Measurements from ENCODE around the gene TREM2. TPM values are rescaled to one million over a fixed set of nuclear protein-coding genes. Genes with fewer than 3 reads are reported as not detected.
A peak's percentile ranks its signal among the peaks of the same experiment; 100 is the strongest.

The TREM2 gene
- total and polyA plus RNA-seq, 2 experiments from 2014 or later, result not detected

GRCh38 chr6:41132254-41132653 is 30.7 kb downstream of the TREM2 start:
- TF ChIP-seq EZH2phosphoT487 (IDR thresholded peaks at IDR 0.05; ENCODE audit: insufficient read depth, low read depth), result no peak
- H4K20me1 ChIP-seq (ENCODE audit: insufficient read depth), result no peaks in the 10 kb centered on the region

GRCh38 chr6:41125282-41125681 is 37.6 kb downstream of the TREM2 start:
- Histone ChIP-seq H3F3A (ENCODE audit: insufficient read depth) (no peaks in the 10 kb centered on the region), H3K9me2 (ENCODE audit: insufficient read depth) (no peaks in the 10 kb centered on the region), H3K4me3 (no peak overlapping the region), H3K27ac (no peak overlapping the region), H3K9me3 (ENCODE audit: low read depth) (no peaks in the 10 kb centered on the region), H3K4me2 (ENCODE audit: unreplicated experiment) (no peak overlapping the region), H3K4me1 (ENCODE audit: insufficient read depth) (no peaks in the 10 kb centered on the region), H3K9ac (no peak overlapping the region), H3K27me3 (replicated peaks; ENCODE audit: insufficient read depth) (no peaks in the 10 kb centered on the region), H3K36me3 (ENCODE audit: low read depth) (no peaks in the 10 kb centered on the region), H2AFZ (no peak overlapping the region), H4K20me1 (ENCODE audit: insufficient read depth) (no peaks in the 10 kb centered on the region), H3K79me2 (ENCODE audit: insufficient read depth) (no peaks in the 10 kb centered on the region)
- no peak for TF ChIP-seq EZH2 (IDR thresholded peaks at IDR 0.05; ENCODE audit: insufficient read depth, poor library complexity, severe bottlenecking)
- 69 to 95% methylated on average over 3 of the region's 3 CpGs for WGBS, 2 experiments (ENCODE audit: low coverage in 1 of 2, low lambda C conversion rate in 2 of 2, missing lambda C conversion rate in 2 of 2)
- in situ Hi-C loops (cut with MboI), result no loop called here
- no peak for DNase-seq

More at GRCh38 chr6:41132254-41132653, 30.7 kb downstream of the TREM2 start:
- Histone ChIP-seq H3K27me3 (replicated peaks; ENCODE audit: insufficient read depth) (no peaks in the 10 kb centered on the region), H3K9me3 (ENCODE audit: low read depth) (no peaks in the 10 kb centered on the region), H3K36me3 (ENCODE audit: low read depth) (no peaks in the 10 kb centered on the region; the same call in 1 of the 2 replicates), H3K9ac (no peak overlapping the region), H3K4me3 (no peak overlapping the region), H3K79me2 (ENCODE audit: insufficient read depth) (no peaks in the 10 kb centered on the region), H3K4me2 (ENCODE audit: unreplicated experiment) (no peak overlapping the region), H3K4me1 (ENCODE audit: insufficient read depth) (no peaks in the 10 kb centered on the region), H2AFZ (no peak overlapping the region), H3K27ac (no peak overlapping the region), H3K9me2 (ENCODE audit: insufficient read depth) (no peaks in the 10 kb centered on the region), H3F3A (ENCODE audit: insufficient read depth) (no peaks in the 10 kb centered on the region)
- in situ Hi-C loops (cut with MboI), result no loop called here
- DNase-seq, result no peak
- WGBS, 2 experiments (ENCODE audit: low coverage in 1 of 2, low lambda C conversion rate in 2 of 2, missing lambda C conversion rate in 2 of 2), result 34 to 41% methylated on average over 2 of the region's 2 CpGs

GRCh38 chr6:41122918-41123317 is 40.0 kb downstream of the TREM2 start:
- Histone ChIP-seq H3K27me3 (replicated peaks; ENCODE audit: insufficient read depth) (no peaks in the 10 kb centered on the region), H3K9me3 (ENCODE audit: low read depth) (no peaks in the 10 kb centered on the region), H2AFZ (no peak overlapping the region), H3K79me2 (ENCODE audit: insufficient read depth) (no peaks in the 10 kb centered on the region), H4K20me1 (ENCODE audit: insufficient read depth) (no peaks in the 10 kb centered on the region), H3K27ac (no peak overlapping the region), H3K4me2 (ENCODE audit: unreplicated experiment) (no peak overlapping the region), H3F3A (ENCODE audit: insufficient read depth) (no peaks in the 10 kb centered on the region), H3K4me3 (no peak overlapping the region), H3K4me1 (ENCODE audit: insufficient read depth) (no peaks in the 10 kb centered on the region), H3K36me3 (ENCODE audit: low read depth) (no peaks in the 10 kb centered on the region), H3K9ac (no peak overlapping the region), H3K9me2 (ENCODE audit: insufficient read depth) (no peaks in the 10 kb centered on the region)
- no peak for DNase-seq
- 60 to 90% methylated on average over 1 of the region's 1 CpG for WGBS, 2 experiments (ENCODE audit: low coverage in 1 of 2, low lambda C conversion rate in 2 of 2, missing lambda C conversion rate in 2 of 2)
- TF ChIP-seq EZH2phosphoT487 (IDR thresholded peaks at IDR 0.05; ENCODE audit: insufficient read depth, low read depth) (no peak), EZH2 (IDR thresholded peaks at IDR 0.05; ENCODE audit: insufficient read depth, poor library complexity, severe bottlenecking) (no peak)
- in situ Hi-C loops (cut with MboI), result no loop called here

GRCh38 chr6:41122373-41122772 is 40.5 kb downstream of the TREM2 start:
- WGBS, 2 experiments (ENCODE audit: low coverage in 1 of 2, low lambda C conversion rate in 2 of 2, missing lambda C conversion rate in 2 of 2), result 93 to 100% methylated on average over 1 of the region's 1 CpG
- H3K27me3 ChIP-seq (replicated peaks; ENCODE audit: insufficient read depth), result no peaks in the 10 kb centered on the region
- H3K9me3 ChIP-seq (ENCODE audit: low read depth), result no peaks in the 10 kb centered on the region
- H3K4me2 ChIP-seq (ENCODE audit: unreplicated experiment), result no peak overlapping the region
- H4K20me1 ChIP-seq (ENCODE audit: insufficient read depth), result no peaks in the 10 kb centered on the region
- no peak overlapping the region for H3K27ac ChIP-seq
- H3K4me3 ChIP-seq, result no peak overlapping the region
- no peaks in the 10 kb centered on the region for H3K4me1 ChIP-seq (ENCODE audit: insufficient read depth)
- H3K79me2 ChIP-seq (ENCODE audit: insufficient read depth), result no peaks in the 10 kb centered on the region
- in situ Hi-C loops (cut with MboI), result no loop called here
- DNase-seq, result peak; percentile 42
- H3K9ac ChIP-seq, result no peak overlapping the region
- H3K36me3 ChIP-seq (ENCODE audit: low read depth), result no peaks in the 10 kb centered on the region
- no peaks in the 10 kb centered on the region for H3F3A ChIP-seq (ENCODE audit: insufficient read depth)
- TF ChIP-seq EZH2phosphoT487 (IDR thresholded peaks at IDR 0.05; ENCODE audit: insufficient read depth, low read depth), result no peak
- no peak for TF ChIP-seq EZH2 (IDR thresholded peaks at IDR 0.05; ENCODE audit: insufficient read depth, poor library complexity, severe bottlenecking)
- no peaks in the 10 kb centered on the region for H3K9me2 ChIP-seq (ENCODE audit: insufficient read depth)
- H2AFZ ChIP-seq, result no peak overlapping the region

- H3K9me3 ChIP-seq (ENCODE audit: low read depth), result no peaks in the 10 kb centered on the region
- no peaks in the 10 kb centered on the region for H4K20me1 ChIP-seq (ENCODE audit: insufficient read depth)
- DNase-seq, result no peak
- WGBS, 2 experiments (ENCODE audit: low coverage in 1 of 2, low lambda C conversion rate in 2 of 2, missing lambda C conversion rate in 2 of 2), result 91 to 100% methylated on average over 1 of the region's 1 CpG
- no peak overlapping the region for H3K4me2 ChIP-seq (ENCODE audit: unreplicated experiment)
- no peak overlapping the region for H3K4me3 ChIP-seq
- no peaks in the 10 kb centered on the region for H3K79me2 ChIP-seq (ENCODE audit: insufficient read depth)
- no peaks in the 10 kb centered on the region for H3F3A ChIP-seq (ENCODE audit: insufficient read depth)
- no peaks in the 10 kb centered on the region for H3K36me3 ChIP-seq (ENCODE audit: low read depth)
- in situ Hi-C loops (cut with MboI), result no loop called here
- H3K9ac ChIP-seq, result no peak overlapping the region
- TF ChIP-seq EZH2phosphoT487 (IDR thresholded peaks at IDR 0.05; ENCODE audit: insufficient read depth, low read depth) (no peak), EZH2 (IDR thresholded peaks at IDR 0.05; ENCODE audit: insufficient read depth, poor library complexity, severe bottlenecking) (no peak)
- no peaks in the 10 kb centered on the region for H3K9me2 ChIP-seq (ENCODE audit: insufficient read depth)
- no peak overlapping the region for H3K27ac ChIP-seq
- no peaks in the 10 kb centered on the region for H3K27me3 ChIP-seq (replicated peaks; ENCODE audit: insufficient read depth)
- H3K4me1 ChIP-seq (ENCODE audit: insufficient read depth), result no peaks in the 10 kb centered on the region
- no peak overlapping the region for H2AFZ ChIP-seq
Observed at GRCh38 chr6:41120058-41120457, 42.9 kb downstream of the TREM2 start.

Data from GM23248 (cell line).